Ecto neural progenitor cell (in vitro differentiated cells): ENCODE results near the gene APOH.

ENCODE experiments used
- DNase-seq: peaks from one replicate; pipeline ENCODE4 v3.0.0-alpha.2; 2018; ENCODE audit warnings: low spot score

Gene APOH

GRCh38 chr17:66234611-66235010 lies 5.4 kb upstream of the APOH start:
- DNase-seq, result no peak

- DNase-seq, result no peak
Measured at GRCh38 chr17:66233023-66233753, 4.0 kb upstream of the APOH start.

GRCh38 chr17:66230922-66231591 lies 1.8 kb upstream of the APOH start:
- no peak for DNase-seq

GRCh38 chr17:66229783-66230538 lies 746 bp upstream of the APOH start:
- DNase-seq, result no peak

GRCh38 chr17:66227212-66228045 lies 1.8 kb downstream of the APOH start:
- no peak for DNase-seq

GRCh38 chr17:66222798-66223350 lies 6.3 kb downstream of the APOH start:
- no peak for DNase-seq

- DNase-seq, result no peak
Measured at GRCh38 chr17:66221755-66222530, 7.3 kb downstream of the APOH start.

- DNase-seq, result no peak
Measured at GRCh38 chr17:66221343-66221742, 7.9 kb downstream of the APOH start.

- no peak for DNase-seq
Measured at GRCh38 chr17:66220079-66220835, 9.0 kb downstream of the APOH start.

- no peak for DNase-seq
Measured at GRCh38 chr17:66215529-66215911, 13.7 kb downstream of the APOH start.

GRCh38 chr17:66214884-66215528 lies 14.2 kb downstream of the APOH start:
- no peak for DNase-seq

GRCh38 chr17:66211047-66211810 lies 18.0 kb downstream of the APOH start:
- no peak for DNase-seq

- no peak for DNase-seq
Measured at GRCh38 chr17:66210208-66210574, 19.0 kb downstream of the APOH start.

- DNase-seq, result no peak
Measured at GRCh38 chr17:66207936-66208335, 21.3 kb downstream of the APOH start.

GRCh38 chr17:66203274-66204015 lies 25.8 kb downstream of the APOH start:
- no peak for DNase-seq

- DNase-seq, result peak; percentile 72
Measured at GRCh38 chr17:66200685-66201092, 28.5 kb downstream of the APOH start.

- DNase-seq, result no peak
Measured at GRCh38 chr17:66198242-66198641, 31.0 kb downstream of the APOH start.

- no peak for DNase-seq
Measured at GRCh38 chr17:66192378-66192687, 36.9 kb downstream of the APOH start.
